B cell (primary cell): ENCODE results near the gene RAD51. TPM values are rescaled to one million over a fixed set of nuclear protein-coding genes. Genes with fewer than 3 reads are reported as not detected.

ENCODE experiments used
- ATAC-seq: fragments of 200-7000 bp; cut with Tn5 transposase; one replicate; pipeline ENCODE4 v1.10.0; 2021; ENCODE audit warnings: low read depth, mild to moderate bottlenecking, moderate number of reproducible peaks, moderate library complexity
- CTCF ChIA-PET: fragments of 350-600 bp; sonication (Branson Sonifier 250); formaldehyde crosslinking; loops from one replicate; lab custom pipeline; 2021; ENCODE audit warnings: antibody characterized with exemption, inconsistent platforms; lab: Charles Lee
- POLR2A ChIA-PET: fragments of 350-600 bp; sonication (Branson Sonifier 250); formaldehyde crosslinking; loops from one replicate; lab custom pipeline; 2021; ENCODE audit warnings: antibody characterized with exemption; lab: Charles Lee
- DNase-seq: peaks from one replicate; pipeline ENCODE4 v3.0.0; 2013
- H2AFZ ChIP-seq: 2 replicates; pipeline ENCODE4 v1.6.1; 2012; ENCODE audit warnings: mild to moderate bottlenecking, low read depth, low read length; ENCODE audit not compliant: insufficient read depth, poor library complexity, severe bottlenecking
- H3K27ac ChIP-seq, 2 donors: 1 replicate in 1 of 2; 2 replicates in 1 of 2; pipeline ENCODE4 v1.5.1; 2012 to 2013; ENCODE audit warnings: low read length in 2 of 2, mild to moderate bottlenecking in 2 of 2, moderate library complexity in 1 of 2
- H3K27me3 ChIP-seq, 4 experiments: fragments of 200-600 bp in 1 of 4; sonication (generic) in 1 of 4; replicated peaks in 1 of 4; 1 replicate in 2 of 4; 2 replicates in 2 of 4; pipeline versions ENCODE4 v1.6.1 to v1.7.0; 2013 to 2016; ENCODE audit warnings: low read length in 3 of 4, mild to moderate bottlenecking in 2 of 4, mixed read lengths in 1 of 4, moderate library complexity in 1 of 4; ENCODE audit not compliant: insufficient read depth in 4 of 4, control insufficient read depth in 3 of 4; ENCODE audit errors: control extremely low read depth in 1 of 4
- H3K36me3 ChIP-seq, 2 experiments: replicated peaks in 1 of 2; 1 replicate in 1 of 2; 2 replicates in 1 of 2; pipeline versions ENCODE4 v1.6.1 to v1.7.1; 2013; ENCODE audit warnings: low read length in 1 of 2; ENCODE audit not compliant: insufficient read depth in 2 of 2, control insufficient read depth in 1 of 2; ENCODE audit errors: control extremely low read depth in 1 of 2, extremely low read depth in 1 of 2
- H3K4me1 ChIP-seq, 2 donors: fragments of 200-600 bp in 1 of 2; sonication (generic) in 1 of 2; 1 replicate in 1 of 2; 2 replicates in 1 of 2; pipeline versions ENCODE4 v1.5.1 to v1.6.1; 2013 to 2017; ENCODE audit warnings: low read length in 2 of 2; ENCODE audit not compliant: control insufficient read depth in 2 of 2, insufficient read depth in 2 of 2
- H3K4me2 ChIP-seq: replicated peaks from 2 replicates; pipeline ENCODE3; 2012; ENCODE audit warnings: mild to moderate bottlenecking, low read depth, low read length; ENCODE audit not compliant: poor library complexity, severe bottlenecking
- H3K4me3 ChIP-seq, 5 experiments: fragments of 200-600 bp in 1 of 5; sonication (generic) in 1 of 5; 1 replicate in 3 of 5; 2 replicates in 2 of 5; pipeline versions ENCODE4 v1.5.1 to v1.7.0; 2011 to 2016; ENCODE audit warnings: low read length in 4 of 5, mild to moderate bottlenecking in 4 of 5, low read depth in 2 of 5, control low read depth in 1 of 5, moderate library complexity in 1 of 5; ENCODE audit not compliant: insufficient read depth in 1 of 5; ENCODE audit errors: control extremely low read depth in 1 of 5, extremely low read depth in 1 of 5
- H3K79me2 ChIP-seq: fragments of 200-600 bp; sonication (generic); one replicate; pipeline ENCODE4 v1.6.0; 2016; ENCODE audit warnings: low read length; ENCODE audit not compliant: control insufficient read depth, insufficient read depth
- H3K9ac ChIP-seq: fragments of 200-600 bp; sonication (generic); 2 replicates; pipeline ENCODE4 v1.6.1; 2017; ENCODE audit warnings: mild to moderate bottlenecking, low read length, moderate library complexity
- H3K9me3 ChIP-seq, 3 donors: one replicate each; pipeline versions ENCODE4 v1.6.1 to v1.7.1; 2013; ENCODE audit warnings: low read length in 2 of 3; ENCODE audit not compliant: control insufficient read depth in 2 of 3, insufficient read depth in 1 of 3; ENCODE audit errors: control extremely low read depth in 1 of 3
- H4K20me1 ChIP-seq: 2 replicates; pipeline ENCODE4 v1.6.0; 2012; ENCODE audit warnings: mild to moderate bottlenecking, low read length; ENCODE audit not compliant: insufficient read depth, control insufficient read depth, poor library complexity, severe bottlenecking
- H3K27ac Mint-ChIP-seq: one replicate; pipeline ENCODE4 v1.8.0; 2021; ENCODE audit warnings: mixed read lengths
- H3K27me3 Mint-ChIP-seq: one replicate; pipeline ENCODE4 v1.8.0; 2021; ENCODE audit warnings: mixed read lengths
- H3K4me1 Mint-ChIP-seq: one replicate; pipeline ENCODE4 v1.8.0; 2021; ENCODE audit warnings: mixed read lengths
- H3K4me3 Mint-ChIP-seq: one replicate; pipeline ENCODE4 v1.8.0; 2021; ENCODE audit warnings: mixed read lengths
- H3K9me3 Mint-ChIP-seq: one replicate; pipeline ENCODE4 v1.8.0; 2022; ENCODE audit warnings: mixed read lengths; ENCODE audit not compliant: insufficient read depth
- CTCF ChIP-seq: fragments of 200-600 bp; IDR thresholded peaks from one replicate; pipeline ENCODE4 v1.8.0; 2022; ENCODE audit warnings: antibody characterized with exemption, mild to moderate bottlenecking
- EZH2 ChIP-seq: IDR thresholded peaks from 2 replicates; pipeline ENCODE4 v1.6.1; 2012; ENCODE audit warnings: borderline replicate concordance, low read depth, mild to moderate bottlenecking, moderate library complexity, low read length; ENCODE audit not compliant: insufficient read depth, poor library complexity, severe bottlenecking
- WGBS: methylation state at CpG from one replicate; pipeline ENCODE4 v1.1.5; 2013; ENCODE audit warnings: missing lambda C conversion rate; ENCODE audit not compliant: insufficient coverage; 5-methylcytosine and 5-hydroxymethylcytosine counted together
- intact Hi-C: fragments of 100-400 bp; cut with micrococcal nuclease; formaldehyde crosslinking; loops from one replicate; pipeline ENCODE4 v1.10.0; 2022
- polyA plus RNA-seq: library from polyadenylated mRNA; depleted of rRNA; stranded (reverse); fragments of >200 nt; gene quantifications from 2 replicates; pipeline ENCODE4 v1.2.3, GENCODE V29; 2012
- total RNA-seq, 2 donors: library from RNA; stranded (reverse); fragments of 120-200 nt in 1 of 2; gene quantifications; 1 replicate in 1 of 2; 2 replicates in 1 of 2; pipeline versions ENCODE4 v1.2.3 to v1.2.4, GENCODE V29; 2013 to 2022

The RAD51 gene
- total and polyA plus RNA-seq, 2 donors (not counting 1 experiment from before 2014, with no cell fraction given) = 0.67 to 1.9 TPM

DNA sequence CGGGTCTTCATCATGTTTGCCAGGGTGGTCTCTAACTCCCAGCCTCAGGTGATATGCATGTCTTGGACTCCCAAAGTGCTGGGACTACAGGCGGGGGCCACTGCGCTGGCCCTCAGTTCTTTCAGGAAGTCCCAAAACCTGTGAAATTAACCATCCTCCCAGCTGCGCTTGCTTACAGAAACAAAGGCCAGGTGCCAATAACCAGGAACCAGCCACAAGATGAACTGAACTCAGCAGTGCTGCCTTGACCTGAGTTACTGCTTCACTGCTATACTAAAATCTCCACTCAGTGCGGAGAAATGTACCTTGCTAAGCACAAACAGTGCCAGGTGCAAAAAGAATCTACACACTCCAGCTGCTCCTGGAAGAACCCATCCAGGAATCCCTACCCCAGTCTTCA is 65.0 kb downstream of the RAD51 start:
- Mint-ChIP-seq H3K27ac (no peak overlapping the region), H3K27me3 (no peaks in the 10 kb centered on the region), H3K4me1 (peaks cover 20% of the 10 kb centered on the region), H3K4me3 (no peak overlapping the region), H3K9me3 (no peaks in the 10 kb centered on the region)
- H2AFZ ChIP-seq = no peak overlapping the region
- DNase-seq (no peak), ATAC-seq (no peak)
- intact Hi-C loops = no loop called here
- TF ChIP-seq CTCF (no peak), EZH2 (no peak)
- ChIA-PET CTCF (no interaction called here), POLR2A (no interaction called here)
- WGBS = 66% methylated on average over 5 of the region's 5 CpGs
- peaks cover 11 to 28% of the 10 kb centered on the region in 2 donors for H3K4me1 ChIP-seq
- H3K9ac ChIP-seq = no peak overlapping the region
- H4K20me1 ChIP-seq = no peaks in the 10 kb centered on the region
- no peak overlapping the region for H3K27ac ChIP-seq
- no peaks in the 10 kb centered on the region for H3K27me3 ChIP-seq
- no peak overlapping the region for H3K4me2 ChIP-seq
- H3K9me3 ChIP-seq = no peaks in the 10 kb centered on the region
- no peaks in the 10 kb centered on the region for H3K36me3 ChIP-seq
- no peak overlapping the region for H3K4me3 ChIP-seq
- peaks cover 1% of the 10 kb centered on the region for H3K79me2 ChIP-seq

DNA sequence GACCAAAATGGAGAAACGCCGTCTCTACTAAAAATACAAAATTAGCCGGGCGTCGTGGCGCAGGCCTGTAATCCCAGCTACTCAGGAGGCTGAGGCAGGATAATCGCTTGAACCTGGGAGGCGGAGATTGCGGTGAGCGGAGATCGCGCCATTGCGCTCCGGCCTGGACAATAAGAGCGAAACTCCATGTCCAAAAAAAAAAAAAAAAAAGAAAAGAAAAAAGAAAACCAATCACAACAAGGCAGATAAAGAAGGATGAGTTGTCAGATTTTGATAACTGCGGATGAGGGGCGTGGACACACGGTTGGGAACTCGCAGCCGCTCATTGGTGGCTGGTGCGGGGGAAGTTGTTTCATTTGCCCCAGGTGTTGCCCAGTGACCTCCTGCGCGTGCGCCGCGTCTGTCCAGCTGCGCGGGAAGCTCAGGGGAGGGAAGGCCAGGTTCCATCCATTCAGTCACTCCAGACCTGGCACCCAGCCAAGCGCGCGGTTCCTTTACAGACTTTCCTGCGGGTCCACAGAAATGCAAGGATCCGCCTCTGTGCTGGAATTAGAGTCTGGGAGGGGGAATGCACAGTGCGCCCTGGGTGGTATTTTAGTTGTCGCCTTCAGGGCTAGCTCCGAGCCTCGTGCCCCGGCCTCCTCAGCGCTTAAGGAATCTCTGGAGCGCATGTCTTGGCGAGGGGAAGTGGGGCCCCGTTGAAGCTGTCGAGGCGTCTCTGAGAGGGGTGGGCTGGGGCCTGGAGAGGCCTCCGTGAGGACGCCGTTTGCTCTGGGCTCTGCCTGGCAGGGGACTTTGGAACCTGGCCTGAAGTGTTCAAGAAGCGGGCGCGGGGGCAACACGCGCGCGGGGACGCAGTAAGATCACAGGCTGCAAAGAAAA is 68.2 kb downstream of the RAD51 start:
- H3K4me2 ChIP-seq = peak overlapping the region; percentile 99
- ATAC-seq = peak; percentile 9
- peak overlapping the region; percentile 68 for H3K27ac Mint-ChIP-seq

More for the DNA sequence above, 68.2 kb downstream of the RAD51 start:
- POLR2A ChIA-PET = interaction anchor here (0.6 to 1.4 kb wide), 4 partner anchors 20 to 1387 kb away, joined by 3 to 12 read pairs (median 4); no protein-coding TSS in a partner anchor
- 24% methylated on average over 50 of the region's 55 CpGs for WGBS
- H3K4me1 Mint-ChIP-seq = peaks cover 24% of the 10 kb centered on the region
- no peaks in the 10 kb centered on the region for H3K9me3 ChIP-seq
- CTCF ChIA-PET = interaction anchor here (0.7 to 4.3 kb wide), 5 partner anchors 9 to 455 kb away, joined by 3 to 24 read pairs (median 3); partner anchors contain the start of genes PLCB2 and RAD51
- DNase-seq = peak; percentile 54
- peaks cover 0 to 11% of the 10 kb centered on the region in 2 experiments for H3K36me3 ChIP-seq
- H3K27me3 Mint-ChIP-seq = no peaks in the 10 kb centered on the region
- no peaks in the 10 kb centered on the region for H3K27me3 ChIP-seq
- peak overlapping the region; percentile 68 for H3K9ac ChIP-seq
- H2AFZ ChIP-seq = peak overlapping the region; percentile 92
- intact Hi-C loops = no loop called here
- H4K20me1 ChIP-seq = no peaks in the 10 kb centered on the region
- H3K4me3 ChIP-seq = peak overlapping the region; percentile 28 to 87 (median 78)
- TF ChIP-seq CTCF = no peak
- peak overlapping the region; percentile 89 for H3K4me3 Mint-ChIP-seq
- peak overlapping the region in 1 of 2 donors; percentile 35 for H3K27ac ChIP-seq
- H3K79me2 ChIP-seq = no peaks in the 10 kb centered on the region
- no peaks in the 10 kb centered on the region for H3K9me3 Mint-ChIP-seq
- peaks cover 20 to 34% of the 10 kb centered on the region in 2 donors for H3K4me1 ChIP-seq
